A673 (cell line): ENCODE data around the gene STC2. TPM values are rescaled to one million over a fixed set of nuclear protein-coding genes. Genes with fewer than 3 reads are reported as not detected.

Experiments used
- BruUV-seq: library from RNA; stranded (reverse); fragments of 400-500 nt; replicated peaks from 2 replicates; lab custom pipeline; 2021; lab: Mats Ljungman, UMichigan
- CTCF ChIA-PET: fragments of 300-600 bp; sonication (Branson Sonifier 250); formaldehyde crosslinking; loops from one replicate; lab custom pipeline; 2022; ENCODE audit warnings: antibody characterized with exemption; lab: Charles Lee
- POLR2A ChIA-PET: fragments of 300-600 bp; sonication (Branson Sonifier 250); formaldehyde crosslinking; loops from one replicate; lab custom pipeline; 2022; ENCODE audit warnings: antibody characterized with exemption; ENCODE audit not compliant: low non-redundant PET; lab: Charles Lee
- DNase-seq: peaks from one replicate; pipeline ENCODE4 v3.0.0-alpha.2; 2015; ENCODE audit warnings: low spot score
- H3K27ac ChIP-seq: fragments of 200-600 bp; sonication (generic); 2 replicates; pipeline ENCODE4 v1.5.1; 2016; ENCODE audit warnings: mixed run types, low read depth, mild to moderate bottlenecking, mixed read lengths, antibody characterized with exemption, low read length; ENCODE audit not compliant: poor library complexity, severe bottlenecking
- H3K27me3 ChIP-seq: fragments of 200-600 bp; sonication (generic); replicated peaks from 2 replicates; pipeline ENCODE4 v1.6.1; 2017; ENCODE audit warnings: mixed run types, low read depth, mild to moderate bottlenecking, mixed read lengths, antibody characterized with exemption, low read length; ENCODE audit not compliant: insufficient read depth, poor library complexity
- H3K36me3 ChIP-seq: fragments of 200-600 bp; sonication (generic); 2 replicates; pipeline ENCODE4 v1.6.1; 2016; ENCODE audit warnings: mixed run types, mild to moderate bottlenecking, mixed read lengths, antibody characterized with exemption, low read length; ENCODE audit not compliant: insufficient read depth, poor library complexity, severe bottlenecking
- H3K4me1 ChIP-seq: fragments of 200-600 bp; sonication (generic); 2 replicates; pipeline ENCODE4 v1.6.1; 2017; ENCODE audit warnings: mixed run types, mild to moderate bottlenecking, mixed read lengths, antibody characterized with exemption, low read length; ENCODE audit not compliant: insufficient read depth, poor library complexity, severe bottlenecking
- H3K4me3 ChIP-seq: fragments of 200-600 bp; sonication (generic); 2 replicates; pipeline ENCODE4 v1.5.1; 2016; ENCODE audit warnings: low read depth, mixed run types, mild to moderate bottlenecking, mixed read lengths, low read length; ENCODE audit not compliant: poor library complexity, severe bottlenecking
- H3K9me3 ChIP-seq: fragments of 200-600 bp; sonication (generic); 2 replicates; pipeline ENCODE4 v1.6.1; 2016; ENCODE audit warnings: mixed run types, low read depth, mild to moderate bottlenecking, mixed read lengths, antibody characterized with exemption, low read length; ENCODE audit not compliant: poor library complexity, severe bottlenecking
- EZH2 ChIP-seq: fragments of 200-600 bp; sonication (generic); IDR thresholded peaks from 2 replicates; pipeline ENCODE4 v1.6.1; 2017; ENCODE audit warnings: borderline replicate concordance, low read depth, mild to moderate bottlenecking, mixed read lengths, antibody characterized with exemption, low read length; ENCODE audit not compliant: poor library complexity, severe bottlenecking
- intact Hi-C: fragments of 100-400 bp; cut with micrococcal nuclease; formaldehyde crosslinking; loops from one replicate; pipeline ENCODE4 v1.10.0; 2022; ENCODE audit not compliant: unreplicated experiment
- total RNA-seq: library from RNA; stranded (reverse); gene quantifications from 2 replicates; pipeline ENCODE4 v1.2.3, GENCODE V29; 2021
- TF ChIP-seq, protein P1 (sequence below): fragments of 300-800, 200-600 bp; sonication (generic); conservative IDR thresholded peaks from 2 replicates; pipeline ENCODE4 v1.5.1; 2017; ENCODE audit warnings: low read depth, mild to moderate bottlenecking, antibody characterized with exemption, low read length, moderate library complexity, mixed read lengths

Gene STC2
- total RNA-seq, 1 experiment from 2014 or later, result 19.2 TPM

DNA sequence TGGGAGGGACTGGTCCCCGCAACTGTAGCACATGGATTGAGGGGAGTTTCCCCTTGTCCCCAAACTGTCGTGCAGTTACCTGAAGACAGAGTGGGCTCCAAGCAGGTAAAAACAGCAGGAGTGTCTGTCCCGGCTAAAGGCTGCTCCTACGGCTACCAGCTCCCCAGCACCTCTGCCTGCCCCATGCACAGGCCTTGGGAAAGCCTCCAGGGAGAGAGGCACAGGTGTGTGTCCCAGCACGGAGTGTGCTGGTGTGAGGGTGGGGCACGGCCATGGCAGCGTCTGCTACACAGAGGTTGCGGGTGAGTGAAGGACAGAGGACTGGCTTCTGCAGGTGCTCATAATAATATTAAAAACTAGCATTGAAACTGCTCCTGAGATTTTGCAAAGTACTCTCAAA, 30.4 kb downstream of the STC2 start:
- H3K36me3 ChIP-seq, result no peaks in the 10 kb centered on the region
- no peak for DNase-seq
- ChIA-PET CTCF (no interaction called here), POLR2A (interaction anchor here (0.7 kb wide), 1 partner anchor 171 kb away, joined by 5 read pairs; no protein-coding TSS in a partner anchor)
- BruUV-seq, result no TSS peak
- no peak overlapping the region for H3K4me3 ChIP-seq
- no peak overlapping the region for H3K27ac ChIP-seq
- H3K4me1 ChIP-seq, result peaks cover 5% of the 10 kb centered on the region
- TF ChIP-seq, protein P1, sequence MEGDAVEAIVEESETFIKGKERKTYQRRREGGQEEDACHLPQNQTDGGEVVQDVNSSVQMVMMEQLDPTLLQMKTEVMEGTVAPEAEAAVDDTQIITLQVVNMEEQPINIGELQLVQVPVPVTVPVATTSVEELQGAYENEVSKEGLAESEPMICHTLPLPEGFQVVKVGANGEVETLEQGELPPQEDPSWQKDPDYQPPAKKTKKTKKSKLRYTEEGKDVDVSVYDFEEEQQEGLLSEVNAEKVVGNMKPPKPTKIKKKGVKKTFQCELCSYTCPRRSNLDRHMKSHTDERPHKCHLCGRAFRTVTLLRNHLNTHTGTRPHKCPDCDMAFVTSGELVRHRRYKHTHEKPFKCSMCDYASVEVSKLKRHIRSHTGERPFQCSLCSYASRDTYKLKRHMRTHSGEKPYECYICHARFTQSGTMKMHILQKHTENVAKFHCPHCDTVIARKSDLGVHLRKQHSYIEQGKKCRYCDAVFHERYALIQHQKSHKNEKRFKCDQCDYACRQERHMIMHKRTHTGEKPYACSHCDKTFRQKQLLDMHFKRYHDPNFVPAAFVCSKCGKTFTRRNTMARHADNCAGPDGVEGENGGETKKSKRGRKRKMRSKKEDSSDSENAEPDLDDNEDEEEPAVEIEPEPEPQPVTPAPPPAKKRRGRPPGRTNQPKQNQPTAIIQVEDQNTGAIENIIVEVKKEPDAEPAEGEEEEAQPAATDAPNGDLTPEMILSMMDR, result no peak
- no peak for TF ChIP-seq EZH2
- no peaks in the 10 kb centered on the region for H3K27me3 ChIP-seq
- H3K9me3 ChIP-seq, result no peaks in the 10 kb centered on the region
- intact Hi-C loops, result loop anchor here (10.0 kb wide), 1 partner anchor 1017 kb away; no protein-coding TSS in a partner anchor

DNA sequence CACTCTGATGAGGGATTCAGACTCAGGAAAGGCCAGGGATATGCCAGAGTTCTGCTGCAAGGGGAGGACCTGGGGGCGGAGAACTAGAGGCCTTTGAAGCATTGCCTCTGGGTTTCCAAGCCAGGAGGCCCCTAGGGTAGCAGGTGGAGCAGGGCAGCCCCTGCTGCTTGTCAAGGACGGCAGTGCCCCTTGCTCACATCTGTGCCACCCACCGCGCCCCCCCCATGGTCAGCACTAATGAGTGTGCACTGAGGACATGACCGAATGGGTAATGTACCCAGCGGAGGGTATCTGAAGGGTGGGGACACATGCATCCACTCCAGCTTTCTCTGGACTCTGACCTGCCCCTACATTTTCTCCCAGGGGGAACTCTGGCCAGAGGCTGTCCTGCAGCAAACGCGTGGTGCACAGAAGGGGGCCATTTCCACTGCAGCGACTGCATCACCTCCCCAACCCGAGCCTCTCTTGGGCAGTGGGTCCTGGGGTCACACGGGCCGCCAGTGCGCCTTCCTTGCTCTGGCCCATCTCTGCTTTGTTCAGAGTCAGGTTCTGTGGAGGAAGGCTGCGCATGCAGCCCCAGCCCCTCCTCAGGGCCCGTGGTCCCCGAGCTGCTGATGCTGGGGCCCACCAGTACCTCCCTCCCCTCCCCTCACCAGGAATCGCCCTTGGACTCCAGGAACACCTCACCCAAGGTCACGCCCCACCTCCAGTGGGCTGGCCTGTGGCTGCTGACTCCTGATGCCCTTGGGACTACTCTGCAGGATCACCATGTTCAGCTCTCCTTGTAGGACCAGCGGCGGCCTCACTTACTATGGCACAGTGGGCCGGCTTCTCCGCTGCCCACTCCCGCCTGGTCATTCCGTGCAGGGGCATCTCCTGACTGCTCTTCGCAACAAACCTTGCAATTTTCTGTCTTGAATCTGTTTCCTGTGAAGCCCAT, 31.2 kb downstream of the STC2 start:
- TF ChIP-seq, protein P1, result no peak
- no peak for TF ChIP-seq EZH2
- ChIA-PET CTCF (interaction anchor here (1.8 kb wide), 1 partner anchor 35 kb away, joined by 7 read pairs; no protein-coding TSS in a partner anchor), POLR2A (no interaction called here)
- no peaks in the 10 kb centered on the region for H3K36me3 ChIP-seq
- H3K9me3 ChIP-seq, result no peaks in the 10 kb centered on the region
- no peak for DNase-seq
- intact Hi-C loops, result loop anchor here (10.0 kb wide), 1 partner anchor 1018 kb away; no protein-coding TSS in a partner anchor
- no peak overlapping the region for H3K4me3 ChIP-seq
- no peak overlapping the region for H3K27ac ChIP-seq
- H3K4me1 ChIP-seq, result peaks cover 5% of the 10 kb centered on the region
- BruUV-seq, result no TSS peak
- H3K27me3 ChIP-seq, result no peaks in the 10 kb centered on the region

DNA sequence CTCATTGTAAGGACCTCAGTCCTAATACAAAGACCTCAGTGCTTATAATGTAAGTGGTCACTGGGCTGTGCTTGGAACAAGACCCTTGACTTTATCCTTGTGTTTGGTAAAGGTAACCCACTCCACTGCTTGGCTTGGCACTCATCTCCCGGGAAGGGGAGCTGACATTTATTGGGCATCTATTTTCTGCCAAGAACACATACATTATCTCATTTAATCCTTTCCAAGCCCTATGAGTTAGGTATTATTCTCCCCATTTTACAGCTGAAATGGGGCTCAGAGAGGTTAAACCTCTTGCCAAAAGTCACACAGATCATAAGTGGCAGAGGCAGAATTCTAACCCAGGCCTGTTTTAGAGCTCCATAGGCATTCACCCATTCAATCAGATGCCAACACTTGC, 32.4 kb downstream of the STC2 start:
- Histone ChIP-seq H3K9me3 (no peaks in the 10 kb centered on the region), H3K27ac (no peak overlapping the region), H3K4me3 (no peak overlapping the region), H3K27me3 (no peaks in the 10 kb centered on the region), H3K36me3 (no peaks in the 10 kb centered on the region), H3K4me1 (peaks cover 9% of the 10 kb centered on the region)
- intact Hi-C loops, result loop anchor here (10.0 kb wide), 1 partner anchor 1019 kb away; no protein-coding TSS in a partner anchor
- no peak for DNase-seq
- no TSS peak for BruUV-seq
- ChIA-PET CTCF (interaction anchor here (1.8 kb wide), 1 partner anchor 36 kb away, joined by 7 read pairs; no protein-coding TSS in a partner anchor), POLR2A (no interaction called here)
- TF ChIP-seq EZH2, result no peak
- TF ChIP-seq, protein P1, result no peak
